ENCODE data around the gene GTF2IRD1. TPM values are rescaled to one million over a fixed set of nuclear protein-coding genes. Genes with fewer than 3 reads are reported as not detected.

GTF2IRD1 gene
- total and polyA plus RNA-seq, 2 of the 13 experiments (the other 11 are each of a cell fraction or from before 2014, with no cell fraction given): 16.5 to 26.7 TPM

DNA sequence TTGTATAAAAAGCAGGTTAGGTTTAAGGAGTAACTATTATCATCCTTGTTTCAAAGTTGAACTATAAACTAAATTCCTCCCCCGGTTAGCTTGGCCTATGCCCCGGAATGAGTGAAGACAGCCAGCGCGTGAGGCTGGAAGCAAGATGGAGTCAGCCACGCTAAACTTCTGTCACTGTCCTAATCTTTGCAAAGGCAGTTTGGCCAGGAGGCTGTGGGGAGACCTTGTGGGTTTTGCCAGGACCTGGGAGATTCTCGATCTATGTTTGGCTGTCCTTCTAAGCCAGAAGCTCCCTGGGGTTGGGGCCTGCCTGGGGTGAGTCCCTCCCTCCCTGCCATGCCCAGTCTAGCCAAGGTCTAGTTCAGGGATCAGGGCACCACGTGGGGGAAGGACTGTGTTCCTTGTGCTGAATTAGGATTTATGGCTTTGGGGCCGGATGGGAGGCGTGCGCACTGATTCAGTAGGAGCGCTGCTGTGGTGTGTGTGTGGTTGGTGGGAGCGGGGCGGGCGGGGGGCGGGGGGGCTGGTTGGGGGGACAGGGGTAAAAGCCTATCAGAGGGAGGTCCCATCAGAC is 871 bp upstream of the GTF2IRD1 start (continued):
- TF ChIP-seq ZNF737 (CRISPR knock-in tag; IDR thresholded peaks at IDR 0.05; ENCODE audit: borderline replicate concordance) (no peak), FOXK1 (CRISPR knock-in tag; IDR thresholded peaks at IDR 0.05; ENCODE audit: borderline replicate concordance, low read depth) (no peak), ZNF232 (CRISPR knock-in tag; IDR thresholded peaks at IDR 0.05; ENCODE audit: borderline replicate concordance) (no peak), ZNF549 (CRISPR knock-in tag; IDR thresholded peaks at IDR 0.05) (no peak), HDAC2 (CRISPR knock-in tag; IDR thresholded peaks at IDR 0.05) (peak; percentile 7; the same call in 1 of the 2 replicates), CREB1 (IDR thresholded peaks at IDR 0.05) (no peak), CREB1 (CRISPR knock-in tag; IDR thresholded peaks at IDR 0.05) (no peak), POLR2AphosphoS5 (IDR thresholded peaks at IDR 0.05; ENCODE audit: low read depth, low read length) (0 out of 2 replicates have a peak, but pooled peaks have one; percentile 37), NPAS2 (CRISPR knock-in tag; IDR thresholded peaks at IDR 0.05; ENCODE audit: borderline replicate concordance) (no peak), RARA (CRISPR knock-in tag; IDR thresholded peaks at IDR 0.05) (peak; percentile 25; the same call in 1 of the 2 replicates), REL (CRISPR knock-in tag; conservative IDR thresholded peaks at IDR 0.05) (no peak), ZNF510 (CRISPR knock-in tag; IDR thresholded peaks at IDR 0.05; ENCODE audit: low read depth) (no peak), MZF1 (CRISPR knock-in tag; IDR thresholded peaks at IDR 0.05; ENCODE audit: borderline replicate concordance) (no peak)
- TF ChIP-seq, protein P1, sequence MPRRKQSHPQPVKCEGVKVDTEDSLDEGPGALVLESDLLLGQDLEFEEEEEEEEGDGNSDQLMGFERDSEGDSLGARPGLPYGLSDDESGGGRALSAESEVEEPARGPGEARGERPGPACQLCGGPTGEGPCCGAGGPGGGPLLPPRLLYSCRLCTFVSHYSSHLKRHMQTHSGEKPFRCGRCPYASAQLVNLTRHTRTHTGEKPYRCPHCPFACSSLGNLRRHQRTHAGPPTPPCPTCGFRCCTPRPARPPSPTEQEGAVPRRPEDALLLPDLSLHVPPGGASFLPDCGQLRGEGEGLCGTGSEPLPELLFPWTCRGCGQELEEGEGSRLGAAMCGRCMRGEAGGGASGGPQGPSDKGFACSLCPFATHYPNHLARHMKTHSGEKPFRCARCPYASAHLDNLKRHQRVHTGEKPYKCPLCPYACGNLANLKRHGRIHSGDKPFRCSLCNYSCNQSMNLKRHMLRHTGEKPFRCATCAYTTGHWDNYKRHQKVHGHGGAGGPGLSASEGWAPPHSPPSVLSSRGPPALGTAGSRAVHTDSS (CRISPR knock-in tag; conservative IDR thresholded peaks at IDR 0.05): no peak
- TF ChIP-seq, protein P2, sequence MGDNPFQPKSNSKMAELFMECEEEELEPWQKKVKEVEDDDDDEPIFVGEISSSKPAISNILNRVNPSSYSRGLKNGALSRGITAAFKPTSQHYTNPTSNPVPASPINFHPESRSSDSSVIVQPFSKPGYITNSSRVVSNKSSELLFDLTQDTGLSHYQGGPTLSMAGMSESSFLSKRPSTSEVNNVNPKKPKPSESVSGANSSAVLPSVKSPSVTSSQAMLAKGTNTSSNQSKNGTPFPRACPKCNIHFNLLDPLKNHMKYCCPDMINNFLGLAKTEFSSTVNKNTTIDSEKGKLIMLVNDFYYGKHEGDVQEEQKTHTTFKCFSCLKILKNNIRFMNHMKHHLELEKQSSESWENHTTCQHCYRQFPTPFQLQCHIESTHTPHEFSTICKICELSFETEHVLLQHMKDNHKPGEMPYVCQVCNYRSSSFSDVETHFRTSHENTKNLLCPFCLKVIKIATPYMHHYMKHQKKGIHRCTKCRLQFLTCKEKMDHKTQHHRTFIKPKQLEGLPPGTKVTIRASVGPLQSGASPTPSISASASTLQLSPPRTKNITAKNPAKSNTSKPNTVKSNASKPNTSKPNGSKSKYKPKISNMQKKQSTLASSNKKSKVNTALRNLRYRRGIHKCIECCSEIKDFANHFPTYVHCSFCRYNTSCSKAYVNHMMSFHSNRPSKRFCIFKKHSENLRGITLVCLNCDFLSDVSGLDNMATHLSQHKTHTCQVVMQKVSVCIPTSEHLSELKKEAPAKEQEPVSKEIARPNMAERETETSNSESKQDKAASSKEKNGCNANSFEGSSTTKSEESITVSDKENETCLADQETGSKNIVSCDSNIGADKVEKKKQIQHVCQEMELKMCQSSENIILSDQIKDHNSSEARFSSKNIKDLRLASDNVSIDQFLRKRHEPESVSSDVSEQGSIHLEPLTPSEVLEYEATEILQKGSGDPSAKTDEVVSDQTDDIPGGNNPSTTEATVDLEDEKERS (CRISPR knock-in tag; IDR thresholded peaks at IDR 0.05): no peak; the same call in 1 of the 2 replicates
- TF ChIP-seq, protein P3, sequence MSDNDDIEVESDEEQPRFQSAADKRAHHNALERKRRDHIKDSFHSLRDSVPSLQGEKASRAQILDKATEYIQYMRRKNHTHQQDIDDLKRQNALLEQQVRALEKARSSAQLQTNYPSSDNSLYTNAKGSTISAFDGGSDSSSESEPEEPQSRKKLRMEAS (IDR thresholded peaks at IDR 0.05): peak; percentile 80
- TF ChIP-seq, protein P4, sequence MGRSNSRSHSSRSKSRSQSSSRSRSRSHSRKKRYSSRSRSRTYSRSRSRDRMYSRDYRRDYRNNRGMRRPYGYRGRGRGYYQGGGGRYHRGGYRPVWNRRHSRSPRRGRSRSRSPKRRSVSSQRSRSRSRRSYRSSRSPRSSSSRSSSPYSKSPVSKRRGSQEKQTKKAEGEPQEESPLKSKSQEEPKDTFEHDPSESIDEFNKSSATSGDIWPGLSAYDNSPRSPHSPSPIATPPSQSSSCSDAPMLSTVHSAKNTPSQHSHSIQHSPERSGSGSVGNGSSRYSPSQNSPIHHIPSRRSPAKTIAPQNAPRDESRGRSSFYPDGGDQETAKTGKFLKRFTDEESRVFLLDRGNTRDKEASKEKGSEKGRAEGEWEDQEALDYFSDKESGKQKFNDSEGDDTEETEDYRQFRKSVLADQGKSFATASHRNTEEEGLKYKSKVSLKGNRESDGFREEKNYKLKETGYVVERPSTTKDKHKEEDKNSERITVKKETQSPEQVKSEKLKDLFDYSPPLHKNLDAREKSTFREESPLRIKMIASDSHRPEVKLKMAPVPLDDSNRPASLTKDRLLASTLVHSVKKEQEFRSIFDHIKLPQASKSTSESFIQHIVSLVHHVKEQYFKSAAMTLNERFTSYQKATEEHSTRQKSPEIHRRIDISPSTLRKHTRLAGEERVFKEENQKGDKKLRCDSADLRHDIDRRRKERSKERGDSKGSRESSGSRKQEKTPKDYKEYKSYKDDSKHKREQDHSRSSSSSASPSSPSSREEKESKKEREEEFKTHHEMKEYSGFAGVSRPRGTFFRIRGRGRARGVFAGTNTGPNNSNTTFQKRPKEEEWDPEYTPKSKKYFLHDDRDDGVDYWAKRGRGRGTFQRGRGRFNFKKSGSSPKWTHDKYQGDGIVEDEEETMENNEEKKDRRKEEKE (IDR thresholded peaks at IDR 0.05): no peak
- TF ChIP-seq, protein P5, sequence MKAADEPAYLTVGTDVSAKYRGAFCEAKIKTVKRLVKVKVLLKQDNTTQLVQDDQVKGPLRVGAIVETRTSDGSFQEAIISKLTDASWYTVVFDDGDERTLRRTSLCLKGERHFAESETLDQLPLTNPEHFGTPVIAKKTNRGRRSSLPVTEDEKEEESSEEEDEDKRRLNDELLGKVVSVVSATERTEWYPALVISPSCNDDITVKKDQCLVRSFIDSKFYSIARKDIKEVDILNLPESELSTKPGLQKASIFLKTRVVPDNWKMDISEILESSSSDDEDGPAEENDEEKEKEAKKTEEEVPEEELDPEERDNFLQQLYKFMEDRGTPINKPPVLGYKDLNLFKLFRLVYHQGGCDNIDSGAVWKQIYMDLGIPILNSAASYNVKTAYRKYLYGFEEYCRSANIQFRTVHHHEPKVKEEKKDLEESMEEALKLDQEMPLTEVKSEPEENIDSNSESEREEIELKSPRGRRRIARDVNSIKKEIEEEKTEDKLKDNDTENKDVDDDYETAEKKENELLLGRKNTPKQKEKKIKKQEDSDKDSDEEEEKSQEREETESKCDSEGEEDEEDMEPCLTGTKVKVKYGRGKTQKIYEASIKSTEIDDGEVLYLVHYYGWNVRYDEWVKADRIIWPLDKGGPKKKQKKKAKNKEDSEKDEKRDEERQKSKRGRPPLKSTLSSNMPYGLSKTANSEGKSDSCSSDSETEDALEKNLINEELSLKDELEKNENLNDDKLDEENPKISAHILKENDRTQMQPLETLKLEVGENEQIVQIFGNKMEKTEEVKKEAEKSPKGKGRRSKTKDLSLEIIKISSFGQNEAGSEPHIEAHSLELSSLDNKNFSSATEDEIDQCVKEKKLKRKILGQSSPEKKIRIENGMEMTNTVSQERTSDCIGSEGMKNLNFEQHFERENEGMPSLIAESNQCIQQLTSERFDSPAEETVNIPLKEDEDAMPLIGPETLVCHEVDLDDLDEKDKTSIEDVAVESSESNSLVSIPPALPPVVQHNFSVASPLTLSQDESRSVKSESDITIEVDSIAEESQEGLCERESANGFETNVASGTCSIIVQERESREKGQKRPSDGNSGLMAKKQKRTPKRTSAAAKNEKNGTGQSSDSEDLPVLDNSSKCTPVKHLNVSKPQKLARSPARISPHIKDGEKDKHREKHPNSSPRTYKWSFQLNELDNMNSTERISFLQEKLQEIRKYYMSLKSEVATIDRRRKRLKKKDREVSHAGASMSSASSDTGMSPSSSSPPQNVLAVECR (CRISPR knock-in tag; IDR thresholded peaks at IDR 0.05; ENCODE audit: borderline replicate concordance): peak; percentile 34
